HepG2 (cell line): Measurements from ENCODE around the gene POGK. TPM values are rescaled to one million over a fixed set of nuclear protein-coding genes. Genes with fewer than 3 reads are reported as not detected.
A peak's percentile ranks its signal among the peaks of the same experiment; 100 is the strongest.

Experiments
- FOXC1 ChIP-seq: sonication (generic); formaldehyde crosslinking; IDR thresholded peaks from 2 replicates; pipeline ENCODE4 v1.8.0; 2022; ENCODE audit warnings: mild to moderate bottlenecking, missing genetic modification reagents, borderline replicate concordance
- ISL2 ChIP-seq: sonication (generic); formaldehyde crosslinking; IDR thresholded peaks from 2 replicates; pipeline ENCODE4 v1.5.0; 2020; ENCODE audit warnings: missing genetic modification reagents
- KLF12 ChIP-seq: sonication (generic); formaldehyde crosslinking; IDR thresholded peaks from 2 replicates; pipeline ENCODE4 v1.4.0; 2020; ENCODE audit warnings: missing genetic modification reagents, borderline replicate concordance
- MAFG ChIP-seq: sonication (generic); formaldehyde crosslinking; IDR thresholded peaks from 2 replicates; pipeline ENCODE4 v1.5.1; 2020; ENCODE audit warnings: mild to moderate bottlenecking, missing genetic modification reagents
- THAP11 ChIP-seq: IDR thresholded peaks from 2 replicates; pipeline ENCODE4 v1.6.1; 2016; ENCODE audit warnings: missing biosample characterization, missing genetic modification reagents
- ZBTB7A ChIP-seq: sonication (generic); formaldehyde crosslinking; IDR thresholded peaks from 2 replicates; pipeline ENCODE4 v1.8.0; 2022; ENCODE audit warnings: mild to moderate bottlenecking, missing genetic modification reagents
- ZNF280B ChIP-seq: sonication (generic); formaldehyde crosslinking; IDR thresholded peaks from 2 replicates; pipeline ENCODE4 v1.5.0; 2020; ENCODE audit warnings: missing genetic modification reagents, mild to moderate bottlenecking, borderline replicate concordance
- ZNF3 ChIP-seq: IDR thresholded peaks from 2 replicates; pipeline ENCODE4 v1.7.0; 2017; ENCODE audit warnings: inconsistent platforms
- polyA plus RNA-seq, 8 experiments: library from polyadenylated mRNA; depleted of rRNA in 3 of 8; stranded (reverse) in 7 of 8; unstranded in 1 of 8; fragments of >200 nt; fragmentation: Illumina TruSeq in 4 of 8; extraction: Trizol in 4 of 8; gene quantifications; 2 replicates each; pipeline versions ENCODE4 v1.2.1 to v1.2.3, GENCODE V29; 2011 to 2016; ENCODE audit warnings: low read depth in 4 of 8, missing spikeins in 1 of 8, mixed read lengths in 1 of 8; ENCODE audit not compliant: insufficient read depth in 1 of 8
- total RNA-seq, 5 experiments: library from RNA; depleted of rRNA; stranded (reverse); fragments of >200 nt; fragmentation: Illumina TruSeq; extraction: Trizol; gene quantifications; 2 replicates each; pipeline ENCODE4 v1.2.3, GENCODE V29; 2016; ENCODE audit warnings: low read depth in 1 of 5
- TF ChIP-seq, protein P1 (sequence below): IDR thresholded peaks from 2 replicates; pipeline ENCODE4 v1.4.0; 2020; ENCODE audit warnings: mild to moderate bottlenecking, missing genetic modification reagents
- TF ChIP-seq, protein P2 (sequence below): sonication (generic); formaldehyde crosslinking; IDR thresholded peaks from 2 replicates; pipeline ENCODE4 v1.5.0; 2020; ENCODE audit warnings: mild to moderate bottlenecking, missing genetic modification reagents
- TF ChIP-seq, protein P3 (sequence below): sonication (generic); formaldehyde crosslinking; IDR thresholded peaks from one replicate; pipeline ENCODE4 v1.5.1; 2020; ENCODE audit warnings: mild to moderate bottlenecking, missing genetic modification reagents; ENCODE audit errors: not compliant biosample characterization

POGK gene
- total and polyA plus RNA-seq, 2 of the 13 experiments (the other 11 are each of a cell fraction or from before 2014, with no cell fraction given) = 4.8 to 16.2 TPM

DNA sequence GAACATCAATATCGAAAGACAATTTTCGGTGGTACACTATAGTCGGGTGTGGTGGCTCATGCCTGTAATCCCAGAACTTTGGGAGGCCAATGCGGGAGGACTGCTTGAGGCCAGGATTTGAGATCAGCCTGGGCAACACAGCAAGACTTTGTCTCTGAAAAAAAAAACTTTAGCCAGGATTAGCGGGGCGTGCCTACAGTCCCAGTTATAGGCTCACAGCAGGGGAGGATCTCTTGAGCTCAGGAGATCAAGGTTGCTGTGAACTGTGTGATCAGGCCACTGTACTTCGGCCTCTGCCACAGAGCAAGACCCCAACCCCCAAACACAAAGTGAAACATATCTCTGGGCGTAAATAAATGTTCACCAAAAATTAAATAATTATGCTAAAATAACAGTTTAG lies 35.2 kb downstream of the POGK start (continued):
- TF ChIP-seq, protein P1, sequence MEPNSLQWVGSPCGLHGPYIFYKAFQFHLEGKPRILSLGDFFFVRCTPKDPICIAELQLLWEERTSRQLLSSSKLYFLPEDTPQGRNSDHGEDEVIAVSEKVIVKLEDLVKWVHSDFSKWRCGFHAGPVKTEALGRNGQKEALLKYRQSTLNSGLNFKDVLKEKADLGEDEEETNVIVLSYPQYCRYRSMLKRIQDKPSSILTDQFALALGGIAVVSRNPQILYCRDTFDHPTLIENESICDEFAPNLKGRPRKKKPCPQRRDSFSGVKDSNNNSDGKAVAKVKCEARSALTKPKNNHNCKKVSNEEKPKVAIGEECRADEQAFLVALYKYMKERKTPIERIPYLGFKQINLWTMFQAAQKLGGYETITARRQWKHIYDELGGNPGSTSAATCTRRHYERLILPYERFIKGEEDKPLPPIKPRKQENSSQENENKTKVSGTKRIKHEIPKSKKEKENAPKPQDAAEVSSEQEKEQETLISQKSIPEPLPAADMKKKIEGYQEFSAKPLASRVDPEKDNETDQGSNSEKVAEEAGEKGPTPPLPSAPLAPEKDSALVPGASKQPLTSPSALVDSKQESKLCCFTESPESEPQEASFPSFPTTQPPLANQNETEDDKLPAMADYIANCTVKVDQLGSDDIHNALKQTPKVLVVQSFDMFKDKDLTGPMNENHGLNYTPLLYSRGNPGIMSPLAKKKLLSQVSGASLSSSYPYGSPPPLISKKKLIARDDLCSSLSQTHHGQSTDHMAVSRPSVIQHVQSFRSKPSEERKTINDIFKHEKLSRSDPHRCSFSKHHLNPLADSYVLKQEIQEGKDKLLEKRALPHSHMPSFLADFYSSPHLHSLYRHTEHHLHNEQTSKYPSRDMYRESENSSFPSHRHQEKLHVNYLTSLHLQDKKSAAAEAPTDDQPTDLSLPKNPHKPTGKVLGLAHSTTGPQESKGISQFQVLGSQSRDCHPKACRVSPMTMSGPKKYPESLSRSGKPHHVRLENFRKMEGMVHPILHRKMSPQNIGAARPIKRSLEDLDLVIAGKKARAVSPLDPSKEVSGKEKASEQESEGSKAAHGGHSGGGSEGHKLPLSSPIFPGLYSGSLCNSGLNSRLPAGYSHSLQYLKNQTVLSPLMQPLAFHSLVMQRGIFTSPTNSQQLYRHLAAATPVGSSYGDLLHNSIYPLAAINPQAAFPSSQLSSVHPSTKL (CRISPR knock-in tag) = peak; percentile 82
- no peak for TF ChIP-seq ZBTB7A (CRISPR knock-in tag)
- TF ChIP-seq, protein P2, sequence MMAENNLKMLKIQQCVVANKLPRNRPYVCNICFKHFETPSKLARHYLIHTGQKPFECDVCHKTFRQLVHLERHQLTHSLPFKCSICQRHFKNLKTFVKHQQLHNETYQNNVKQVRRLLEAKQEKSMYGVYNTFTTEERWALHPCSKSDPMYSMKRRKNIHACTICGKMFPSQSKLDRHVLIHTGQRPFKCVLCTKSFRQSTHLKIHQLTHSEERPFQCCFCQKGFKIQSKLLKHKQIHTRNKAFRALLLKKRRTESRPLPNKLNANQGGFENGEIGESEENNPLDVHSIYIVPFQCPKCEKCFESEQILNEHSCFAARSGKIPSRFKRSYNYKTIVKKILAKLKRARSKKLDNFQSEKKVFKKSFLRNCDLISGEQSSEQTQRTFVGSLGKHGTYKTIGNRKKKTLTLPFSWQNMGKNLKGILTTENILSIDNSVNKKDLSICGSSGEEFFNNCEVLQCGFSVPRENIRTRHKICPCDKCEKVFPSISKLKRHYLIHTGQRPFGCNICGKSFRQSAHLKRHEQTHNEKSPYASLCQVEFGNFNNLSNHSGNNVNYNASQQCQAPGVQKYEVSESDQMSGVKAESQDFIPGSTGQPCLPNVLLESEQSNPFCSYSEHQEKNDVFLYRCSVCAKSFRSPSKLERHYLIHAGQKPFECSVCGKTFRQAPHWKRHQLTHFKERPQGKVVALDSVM (CRISPR knock-in tag) = peak; percentile 99
- no peak for TF ChIP-seq FOXC1
- TF ChIP-seq ZNF280B (CRISPR knock-in tag) = no peak
- TF ChIP-seq, protein P3, sequence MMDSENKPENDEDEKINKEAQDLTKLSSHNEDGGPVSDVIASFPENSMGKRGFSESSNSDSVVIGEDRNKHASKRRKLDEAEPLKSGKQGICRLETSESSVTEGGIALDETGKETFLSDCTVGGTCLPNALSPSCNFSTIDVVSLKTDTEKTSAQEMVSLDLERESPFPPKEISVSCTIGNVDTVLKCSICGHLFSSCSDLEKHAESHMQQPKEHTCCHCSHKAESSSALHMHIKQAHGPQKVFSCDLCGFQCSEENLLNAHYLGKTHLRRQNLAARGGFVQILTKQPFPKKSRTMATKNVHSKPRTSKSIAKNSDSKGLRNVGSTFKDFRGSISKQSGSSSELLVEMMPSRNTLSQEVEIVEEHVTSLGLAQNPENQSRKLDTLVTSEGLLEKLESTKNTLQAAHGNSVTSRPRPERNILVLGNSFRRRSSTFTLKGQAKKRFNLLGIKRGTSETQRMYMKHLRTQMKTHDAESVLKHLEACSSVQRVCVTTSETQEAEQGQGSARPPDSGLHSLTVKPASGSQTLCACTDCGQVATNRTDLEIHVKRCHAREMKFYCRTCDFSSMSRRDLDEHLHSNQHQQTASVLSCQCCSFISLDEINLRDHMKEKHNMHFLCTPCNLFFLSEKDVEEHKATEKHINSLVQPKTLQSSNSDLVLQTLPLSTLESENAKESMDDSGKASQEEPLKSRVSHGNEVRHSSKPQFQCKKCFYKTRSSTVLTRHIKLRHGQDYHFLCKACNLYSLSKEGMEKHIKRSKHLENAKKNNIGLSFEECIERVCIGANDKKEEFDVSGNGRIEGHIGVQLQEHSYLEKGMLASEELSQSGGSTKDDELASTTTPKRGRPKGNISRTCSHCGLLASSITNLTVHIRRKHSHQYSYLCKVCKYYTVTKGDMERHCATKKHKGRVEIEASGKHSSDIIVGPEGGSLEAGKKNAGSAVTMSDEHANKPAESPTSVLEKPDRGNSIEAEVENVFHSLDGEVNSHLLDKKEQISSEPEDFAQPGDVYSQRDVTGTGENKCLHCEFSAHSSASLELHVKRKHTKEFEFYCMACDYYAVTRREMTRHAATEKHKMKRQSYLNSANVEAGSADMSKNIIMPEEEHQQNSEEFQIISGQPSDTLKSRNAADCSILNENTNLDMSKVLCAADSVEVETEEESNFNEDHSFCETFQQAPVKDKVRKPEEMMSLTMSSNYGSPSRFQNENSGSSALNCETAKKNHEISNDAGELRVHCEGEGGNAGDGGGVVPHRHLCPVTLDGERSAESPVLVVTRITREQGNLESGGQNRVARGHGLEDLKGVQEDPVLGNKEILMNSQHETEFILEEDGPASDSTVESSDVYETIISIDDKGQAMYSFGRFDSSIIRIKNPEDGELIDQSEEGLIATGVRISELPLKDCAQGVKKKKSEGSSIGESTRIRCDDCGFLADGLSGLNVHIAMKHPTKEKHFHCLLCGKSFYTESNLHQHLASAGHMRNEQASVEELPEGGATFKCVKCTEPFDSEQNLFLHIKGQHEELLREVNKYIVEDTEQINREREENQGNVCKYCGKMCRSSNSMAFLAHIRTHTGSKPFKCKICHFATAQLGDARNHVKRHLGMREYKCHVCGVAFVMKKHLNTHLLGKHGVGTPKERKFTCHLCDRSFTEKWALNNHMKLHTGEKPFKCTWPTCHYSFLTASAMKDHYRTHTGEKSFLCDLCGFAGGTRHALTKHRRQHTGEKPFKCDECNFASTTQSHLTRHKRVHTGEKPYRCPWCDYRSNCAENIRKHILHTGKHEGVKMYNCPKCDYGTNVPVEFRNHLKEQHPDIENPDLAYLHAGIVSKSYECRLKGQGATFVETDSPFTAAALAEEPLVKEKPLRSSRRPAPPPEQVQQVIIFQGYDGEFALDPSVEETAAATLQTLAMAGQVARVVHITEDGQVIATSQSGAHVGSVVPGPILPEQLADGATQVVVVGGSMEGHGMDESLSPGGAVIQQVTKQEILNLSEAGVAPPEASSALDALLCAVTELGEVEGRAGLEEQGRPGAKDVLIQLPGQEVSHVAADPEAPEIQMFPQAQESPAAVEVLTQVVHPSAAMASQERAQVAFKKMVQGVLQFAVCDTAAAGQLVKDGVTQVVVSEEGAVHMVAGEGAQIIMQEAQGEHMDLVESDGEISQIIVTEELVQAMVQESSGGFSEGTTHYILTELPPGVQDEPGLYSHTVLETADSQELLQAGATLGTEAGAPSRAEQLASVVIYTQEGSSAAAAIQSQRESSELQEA (CRISPR knock-in tag) = no peak
- TF ChIP-seq THAP11 (CRISPR knock-in tag) = no peak
- TF ChIP-seq ISL2 (CRISPR knock-in tag) = peak; percentile 47; the same call in 1 of the 2 replicates
- no peak for TF ChIP-seq KLF12
- TF ChIP-seq MAFG = no peak
- 0 out of 2 replicates have a peak, but pooled peaks have one; percentile 44 for TF ChIP-seq ZNF3 (CRISPR knock-in tag)
